Activated T-cell treated with anti-CD3 and anti-CD28 coated beads for 48 hours (primary cell): ENCODE measurements around the gene RNF44.
"Not testable (repeated sequence)": the region's sequence is repeated elsewhere in the genome, so short reads cannot be mapped to it uniquely, and the experiment has no call there.

Source experiments
- DNase-seq: peaks from one replicate; pipeline ENCODE4 v3.0.0-alpha.2; 2020; ENCODE audit warnings: low read depth

RNF44 gene

GRCh38 chr5:176519810-176520720 is 17.1 kb downstream of the RNF44 start:
- no peak for DNase-seq

- no peak for DNase-seq
Measured at GRCh38 chr5:176517053-176517661, 20.0 kb downstream of the RNF44 start.

DNA sequence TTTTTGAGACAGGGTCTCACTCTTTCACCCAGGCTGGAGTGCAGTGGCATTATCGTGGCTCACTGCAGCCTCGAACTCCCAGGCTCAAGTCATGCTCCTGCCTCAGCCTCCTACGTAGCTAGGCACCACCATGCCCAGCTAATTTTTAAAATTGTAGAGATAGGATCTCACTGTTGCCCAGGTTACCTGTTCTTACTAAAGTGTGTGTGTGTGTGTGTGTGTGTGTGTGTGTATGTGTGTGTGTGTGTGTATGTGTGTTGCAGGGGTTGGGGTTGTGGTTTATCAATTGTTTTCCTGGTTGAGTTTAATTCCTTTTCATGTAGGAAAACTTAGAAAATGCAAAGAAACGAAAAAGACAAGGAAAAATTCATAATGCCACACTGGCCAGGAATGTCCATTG is 21.8 kb downstream of the RNF44 start:
- DNase-seq = no peak

DNA sequence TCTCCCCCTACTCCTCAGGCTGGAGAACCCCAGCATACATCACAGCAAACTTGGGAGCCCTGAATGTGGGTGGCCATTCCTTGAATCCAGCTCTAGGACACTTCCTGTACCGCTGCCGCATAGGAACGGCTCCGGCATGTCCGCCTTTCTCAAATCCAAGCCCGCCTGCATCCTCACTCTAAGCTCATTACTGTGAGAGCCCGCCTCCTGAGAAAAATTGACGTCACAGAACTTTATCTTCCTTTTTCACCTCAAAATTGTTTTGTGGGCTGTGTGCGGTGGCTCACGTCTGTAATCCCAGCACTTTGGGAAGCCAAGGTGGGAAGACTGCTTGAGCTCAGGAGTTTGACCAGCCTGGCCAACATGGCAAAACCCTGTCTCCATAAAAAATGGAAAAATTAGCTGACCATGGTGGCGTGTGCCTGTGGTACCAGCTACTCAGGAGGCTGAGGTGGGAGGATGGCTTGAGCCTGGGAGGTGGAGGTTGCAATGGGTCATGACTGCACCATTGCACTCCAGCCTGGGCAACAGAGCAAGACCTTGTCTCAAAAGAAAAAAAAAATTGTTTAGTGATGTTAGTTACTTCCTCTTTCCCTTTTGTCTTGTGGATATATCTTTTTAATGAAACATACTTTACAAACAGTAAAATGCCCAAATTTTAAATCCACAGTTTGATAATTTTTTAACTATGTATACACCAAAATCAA is 22.8 kb downstream of the RNF44 start:
- DNase-seq = no peak

GRCh38 chr5:176513788-176514187 is 23.4 kb downstream of the RNF44 start:
- no peak for DNase-seq

DNA sequence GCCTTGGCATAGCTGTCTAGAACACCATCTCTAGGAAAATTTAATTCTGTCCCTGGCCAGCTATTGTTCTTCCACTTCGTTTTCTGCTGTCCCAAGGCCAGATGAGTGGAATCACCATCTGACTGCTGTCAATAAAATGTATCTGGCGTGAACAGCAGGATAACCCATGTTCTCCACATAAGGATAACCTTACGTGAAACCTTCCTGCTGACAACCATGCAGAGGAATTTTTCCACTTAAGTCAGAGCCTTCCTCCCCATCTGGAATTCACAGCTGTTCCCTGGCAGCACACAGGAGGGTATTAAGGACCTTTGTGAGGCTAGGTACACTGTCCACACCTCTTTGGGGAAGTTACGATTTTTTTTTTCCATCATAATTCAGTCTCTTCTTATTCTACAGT is 28.6 kb downstream of the RNF44 start:
- DNase-seq = no peak

DNA sequence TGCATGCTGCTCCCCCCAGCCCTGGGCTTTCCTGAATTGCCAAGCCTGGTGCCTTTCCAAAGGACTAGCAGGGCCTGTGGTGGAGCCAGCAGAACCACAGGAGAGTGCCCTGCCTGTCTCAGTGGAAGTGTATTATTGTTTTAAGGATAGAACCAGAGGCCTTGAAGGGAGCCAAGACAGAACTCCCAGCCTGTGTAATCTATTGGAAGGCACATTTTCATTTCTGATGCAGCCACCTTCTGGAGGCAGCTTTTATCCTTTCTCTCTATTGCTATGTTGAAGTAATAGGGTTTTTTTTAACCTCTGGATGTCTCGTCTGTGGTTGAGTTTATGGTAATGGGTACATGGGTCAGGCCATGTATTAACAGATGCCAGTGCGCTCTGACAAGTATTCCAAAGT is 29.3 kb downstream of the RNF44 start:
- no peak for DNase-seq

GRCh38 chr5:176503496-176503895 is 33.7 kb downstream of the RNF44 start:
- DNase-seq = no peak

DNA sequence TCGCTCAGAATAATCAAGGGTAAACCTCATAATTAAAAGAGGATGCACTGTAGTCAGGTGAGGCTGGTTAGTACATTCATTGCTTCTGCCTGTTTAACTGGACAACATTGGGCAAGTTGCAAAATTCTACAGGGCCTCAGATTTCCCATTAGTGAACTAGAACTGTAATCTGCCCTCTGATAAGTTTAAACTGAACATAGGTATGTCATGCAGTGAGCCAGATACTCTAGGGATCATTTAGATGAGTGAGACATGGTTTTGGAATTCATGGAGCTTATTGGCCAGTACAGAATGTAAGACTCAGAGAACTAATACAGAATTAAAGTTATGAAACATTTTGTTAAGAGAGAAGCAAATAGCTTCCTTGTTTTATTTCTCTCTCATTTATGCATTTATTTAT is 35.9 kb downstream of the RNF44 start:
- no peak for DNase-seq

GRCh38 chr5:176500511-176500910 is 36.7 kb downstream of the RNF44 start:
- no peak for DNase-seq

GRCh38 chr5:176499273-176499672 is 37.9 kb downstream of the RNF44 start:
- no peak for DNase-seq

DNA sequence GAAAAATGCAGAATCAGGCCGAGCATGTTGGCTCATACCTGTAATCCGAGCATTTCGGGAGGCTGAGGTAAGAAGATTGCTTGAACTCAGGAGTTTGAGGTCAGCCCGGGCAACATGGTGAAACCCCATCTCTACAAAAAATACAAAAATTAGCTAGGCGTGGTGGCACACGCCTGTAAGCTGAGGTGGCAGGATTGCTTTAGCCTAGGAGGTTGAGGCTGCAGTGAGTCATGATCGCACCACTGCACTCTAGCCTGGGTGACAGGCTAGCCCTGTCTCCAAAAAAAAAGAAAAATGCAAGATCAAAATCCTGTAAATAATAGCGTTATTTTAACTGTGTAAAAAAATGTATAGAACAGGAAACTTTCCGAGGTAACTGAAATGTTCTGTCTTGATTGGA is 39.4 kb downstream of the RNF44 start:
- DNase-seq = no peak

- no peak for DNase-seq
Measured at GRCh38 chr5:176492431-176492830, 44.8 kb downstream of the RNF44 start.

GRCh38 chr5:176491901-176492300 is 45.3 kb downstream of the RNF44 start:
- no peak for DNase-seq

- no peak for DNase-seq
Measured at GRCh38 chr5:176491101-176491502, 46.1 kb downstream of the RNF44 start.

GRCh38 chr5:176490301-176490700 is 46.9 kb downstream of the RNF44 start:
- no peak for DNase-seq

GRCh38 chr5:176489077-176489476 is 48.1 kb downstream of the RNF44 start:
- DNase-seq = no peak

GRCh38 chr5:176487160-176487559 is 50.0 kb downstream of the RNF44 start:
- not testable (repeated sequence) for DNase-seq

- DNase-seq = no peak
Measured at GRCh38 chr5:176486189-176486757, 50.9 kb downstream of the RNF44 start.

- DNase-seq = no peak
Measured at GRCh38 chr5:176485176-176485575, 52.0 kb downstream of the RNF44 start.

DNA sequence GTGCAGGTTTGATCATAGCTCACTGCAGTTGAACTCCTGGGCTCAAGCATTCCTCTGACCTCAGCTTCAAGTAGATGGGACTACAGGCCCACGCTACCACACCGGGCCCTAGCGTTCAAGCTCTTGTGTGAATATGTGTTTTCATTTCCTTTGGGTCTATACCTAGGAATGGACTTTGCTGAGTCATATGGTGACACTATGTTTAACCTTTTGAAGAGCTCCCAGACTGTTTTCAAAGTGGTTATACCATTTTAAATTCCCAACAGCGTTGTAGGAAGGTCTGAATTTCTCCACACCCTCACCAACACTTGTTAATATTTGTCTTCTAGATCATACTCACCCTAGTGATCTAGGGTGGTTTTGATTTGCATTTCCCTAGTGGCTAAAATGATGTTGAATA is 55.5 kb downstream of the RNF44 start:
- no peak for DNase-seq
